Activated naive CD8-positive, alpha-beta T cell (primary cell): ENCODE data around the gene KCNJ12.

ENCODE experiments used
- H3K27ac Mint-ChIP-seq: one replicate; pipeline ENCODE4 v1.8.0; 2021; ENCODE audit warnings: mixed read lengths
- H3K27me3 Mint-ChIP-seq: one replicate; pipeline ENCODE4 v1.8.0; 2021; ENCODE audit warnings: mixed read lengths
- H3K36me3 Mint-ChIP-seq: one replicate; pipeline ENCODE4 v1.8.0; 2021; ENCODE audit warnings: mixed read lengths
- H3K4me1 Mint-ChIP-seq: one replicate; pipeline ENCODE4 v1.8.0; 2021; ENCODE audit warnings: low read depth, mixed read lengths
- H3K4me3 Mint-ChIP-seq: one replicate; pipeline ENCODE4 v1.8.0; 2021; ENCODE audit warnings: mild to moderate bottlenecking, mixed read lengths
- H3K9me3 Mint-ChIP-seq: one replicate; pipeline ENCODE4 v1.8.0; 2021; ENCODE audit warnings: low read depth, mixed read lengths

Gene KCNJ12

DNA sequence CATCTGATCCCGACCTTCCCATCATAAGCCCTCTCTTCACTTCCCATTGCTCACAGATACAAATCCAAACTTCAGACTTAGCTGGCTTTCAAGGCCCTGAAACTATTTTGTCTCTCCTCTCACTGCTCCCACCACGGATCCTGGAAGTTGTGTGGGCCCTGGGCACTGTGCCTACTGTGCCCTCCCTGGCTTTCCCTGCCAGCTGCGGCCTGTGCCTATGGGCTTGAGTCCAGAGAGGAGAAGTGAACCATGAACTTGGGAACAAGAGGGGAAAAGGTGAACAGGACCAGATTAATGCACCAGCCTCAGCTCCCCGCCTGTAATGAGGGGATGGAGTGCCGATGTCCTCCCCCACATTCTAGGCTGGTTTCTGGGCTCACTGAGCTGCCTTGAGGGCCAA, 18.9 kb upstream of the KCNJ12 start:
- H3K9me3 Mint-ChIP-seq: no peaks in the 10 kb centered on the region

DNA sequence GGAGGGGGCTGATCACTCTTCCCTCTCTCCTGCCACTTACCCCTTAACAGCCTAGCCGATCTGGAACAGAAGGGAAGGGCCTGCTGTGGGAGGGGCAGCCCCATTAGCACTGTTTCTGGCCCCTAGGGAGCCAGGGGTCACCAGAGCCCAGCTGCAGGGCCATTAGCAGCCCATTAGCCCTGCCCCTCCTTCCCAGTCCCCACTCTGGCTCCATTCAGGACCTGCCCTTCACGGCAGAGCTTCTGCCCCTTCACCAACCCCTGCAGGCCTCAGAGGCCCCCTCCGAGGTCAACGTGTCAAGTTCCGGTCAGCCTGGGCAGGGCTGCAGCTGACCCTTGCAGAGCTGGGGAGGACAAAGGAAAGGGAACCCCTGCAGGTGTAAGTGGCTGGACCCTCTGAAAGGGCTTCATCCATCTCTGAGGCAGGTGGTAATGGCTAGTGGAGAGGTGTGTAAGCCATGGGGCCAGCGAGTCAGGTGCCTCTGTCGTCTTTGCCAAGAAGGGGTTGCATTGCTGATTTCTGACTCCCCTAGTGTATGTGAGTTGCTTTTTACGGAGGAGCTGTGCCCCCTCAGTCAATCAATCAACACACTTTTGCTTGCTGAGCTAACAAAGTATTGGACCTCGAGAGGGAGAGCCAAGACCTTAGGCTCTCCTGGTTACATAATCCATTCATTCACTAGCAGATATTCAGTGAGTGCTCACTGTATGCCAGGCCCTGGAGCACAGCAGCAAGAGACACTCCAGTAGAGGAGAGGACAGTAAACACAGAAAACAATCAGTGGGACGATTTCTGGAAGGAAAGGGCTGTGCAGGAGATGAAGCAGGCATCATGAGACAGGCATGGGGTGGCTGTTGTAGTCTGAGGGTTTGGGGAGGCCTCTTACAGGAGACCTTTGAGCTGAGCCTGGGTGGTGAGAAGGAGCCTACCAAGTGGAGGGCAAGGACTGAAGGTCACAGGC, 18.2 kb upstream of the KCNJ12 start:
- Mint-ChIP-seq H3K4me3 (no peak overlapping the region), H3K9me3 (no peaks in the 10 kb centered on the region), H3K27me3 (no peaks in the 10 kb centered on the region), H3K27ac (no peak overlapping the region), H3K36me3 (no peaks in the 10 kb centered on the region), H3K4me1 (no peaks in the 10 kb centered on the region)

More for the DNA sequence above, 18.9 kb upstream of the KCNJ12 start:
- no peak overlapping the region for H3K27ac Mint-ChIP-seq
- H3K36me3 Mint-ChIP-seq: no peaks in the 10 kb centered on the region
- no peaks in the 10 kb centered on the region for H3K4me1 Mint-ChIP-seq
- no peak overlapping the region for H3K4me3 Mint-ChIP-seq
- no peaks in the 10 kb centered on the region for H3K27me3 Mint-ChIP-seq

DNA sequence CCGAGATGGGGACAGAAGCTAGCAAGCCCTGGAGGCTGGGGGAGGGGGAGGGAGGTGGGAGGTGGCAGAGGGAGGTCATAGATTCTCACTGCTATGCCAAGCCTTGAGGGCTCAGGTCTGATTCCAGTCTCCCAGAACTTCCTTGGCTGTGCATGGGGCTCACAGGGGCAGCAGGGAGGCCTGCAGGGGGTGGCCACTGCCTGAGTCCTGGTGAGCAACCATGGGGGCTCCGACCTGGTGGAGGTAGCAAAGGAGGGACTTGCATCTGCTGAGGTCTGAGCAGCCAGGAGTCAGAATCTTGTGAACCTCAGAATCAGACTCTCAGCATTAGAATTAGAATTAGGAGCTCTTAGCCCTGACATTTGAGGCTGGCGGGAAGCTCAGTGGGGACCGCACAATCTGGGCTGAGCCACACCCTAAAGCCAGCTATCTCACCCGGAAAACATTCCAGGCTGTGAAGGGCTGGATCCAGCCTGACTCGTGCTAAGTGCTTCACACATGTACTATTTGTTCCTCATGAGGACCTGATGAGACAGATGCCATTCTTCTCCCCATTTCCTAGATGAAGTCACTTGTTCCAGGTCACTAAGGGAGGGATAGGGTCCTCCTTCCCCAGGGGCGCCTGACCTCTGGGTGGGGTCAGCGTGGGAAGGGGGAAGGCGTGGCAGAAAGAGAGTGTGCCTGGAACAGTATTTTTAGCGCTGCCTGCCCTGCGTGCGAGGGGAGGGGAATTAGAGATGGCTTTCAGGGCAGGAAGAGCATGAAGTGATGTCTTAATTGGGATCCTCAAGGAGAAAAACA, 17.3 kb upstream of the KCNJ12 start:
- Mint-ChIP-seq H3K27me3 (no peaks in the 10 kb centered on the region), H3K4me3 (no peak overlapping the region), H3K27ac (no peak overlapping the region), H3K4me1 (no peaks in the 10 kb centered on the region), H3K9me3 (no peaks in the 10 kb centered on the region), H3K36me3 (no peaks in the 10 kb centered on the region)

DNA sequence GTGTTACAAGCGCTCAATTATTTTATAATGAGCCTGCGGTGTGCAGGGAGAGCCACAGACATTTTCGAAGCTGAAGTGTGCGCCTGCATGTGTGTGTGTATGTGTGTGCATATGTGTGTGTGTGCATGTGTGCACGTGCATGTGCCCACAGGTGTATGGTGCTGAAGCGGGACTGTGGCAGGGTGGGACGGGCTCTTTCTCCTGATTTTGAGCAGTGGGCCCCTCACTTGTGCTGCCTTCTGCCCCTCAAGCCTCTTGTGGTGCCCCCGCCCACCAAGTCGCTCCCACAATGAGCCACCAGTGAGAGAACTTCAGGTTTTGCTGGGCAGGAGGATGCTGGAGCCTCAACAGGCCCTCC, 16.7 kb upstream of the KCNJ12 start:
- Mint-ChIP-seq H3K36me3 (no peaks in the 10 kb centered on the region), H3K4me1 (no peaks in the 10 kb centered on the region), H3K27me3 (no peaks in the 10 kb centered on the region), H3K27ac (no peak overlapping the region), H3K9me3 (no peaks in the 10 kb centered on the region), H3K4me3 (no peak overlapping the region)

GRCh38 chr17:21360048-21360447, 16.1 kb upstream of the KCNJ12 start:
- Mint-ChIP-seq H3K9me3 (no peaks in the 10 kb centered on the region), H3K27ac (no peak overlapping the region), H3K36me3 (no peaks in the 10 kb centered on the region), H3K4me3 (no peak overlapping the region), H3K27me3 (no peaks in the 10 kb centered on the region), H3K4me1 (no peaks in the 10 kb centered on the region)

GRCh38 chr17:21361020-21361809, 14.9 kb upstream of the KCNJ12 start:
- Mint-ChIP-seq H3K27ac (no peak overlapping the region), H3K4me3 (no peak overlapping the region), H3K27me3 (no peaks in the 10 kb centered on the region), H3K9me3 (no peaks in the 10 kb centered on the region), H3K36me3 (no peaks in the 10 kb centered on the region), H3K4me1 (no peaks in the 10 kb centered on the region)

- Mint-ChIP-seq H3K36me3 (no peaks in the 10 kb centered on the region), H3K27me3 (no peaks in the 10 kb centered on the region), H3K9me3 (no peaks in the 10 kb centered on the region), H3K4me1 (no peaks in the 10 kb centered on the region), H3K27ac (no peak overlapping the region), H3K4me3 (no peak overlapping the region)
Observed at GRCh38 chr17:21362331-21362931, 13.7 kb upstream of the KCNJ12 start.

DNA sequence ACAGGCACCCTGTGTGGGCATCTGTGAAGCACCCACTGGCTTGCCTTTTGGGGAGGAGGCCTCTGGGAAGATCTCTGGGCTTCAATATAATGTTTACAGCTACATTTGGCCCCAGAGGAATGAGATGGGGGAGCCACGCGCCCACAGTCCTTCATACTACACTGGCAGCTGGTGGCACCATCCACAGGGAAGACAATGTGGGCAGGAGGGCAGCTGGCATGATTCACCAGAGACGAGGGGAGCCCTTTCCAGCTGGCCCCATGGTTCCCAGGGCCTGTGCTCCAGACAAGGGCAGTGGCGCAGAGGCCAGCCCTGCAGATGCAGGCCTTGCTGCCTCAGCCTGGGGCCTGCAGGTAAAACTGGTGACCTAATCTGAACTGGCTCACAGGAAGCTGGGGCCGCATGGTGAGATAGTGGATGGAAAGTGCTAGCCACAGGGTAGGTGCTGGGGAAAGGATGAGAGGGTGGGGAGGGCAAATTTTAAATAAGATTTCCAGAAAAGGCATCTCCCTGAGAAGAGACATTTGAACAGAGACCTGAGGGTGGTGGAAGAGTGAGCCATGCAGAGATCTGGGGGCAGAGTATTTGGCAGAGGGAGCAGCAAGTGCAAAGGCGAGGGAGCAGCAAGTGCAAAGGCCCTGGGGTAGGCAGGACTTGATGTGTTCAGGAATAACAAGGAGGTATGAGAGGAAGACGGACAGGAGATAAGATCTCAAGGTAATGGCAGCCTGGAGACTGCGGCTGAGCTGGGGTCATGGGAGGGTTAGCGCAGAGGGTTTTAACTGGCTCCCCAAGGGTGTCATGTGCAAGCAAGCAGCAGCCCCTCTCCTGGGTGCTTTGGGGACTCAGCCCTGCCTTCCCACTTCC, 12.1 kb upstream of the KCNJ12 start:
- Mint-ChIP-seq H3K36me3 (no peaks in the 10 kb centered on the region), H3K27me3 (no peaks in the 10 kb centered on the region), H3K4me3 (no peak overlapping the region), H3K27ac (no peak overlapping the region), H3K9me3 (no peaks in the 10 kb centered on the region), H3K4me1 (no peaks in the 10 kb centered on the region)

DNA sequence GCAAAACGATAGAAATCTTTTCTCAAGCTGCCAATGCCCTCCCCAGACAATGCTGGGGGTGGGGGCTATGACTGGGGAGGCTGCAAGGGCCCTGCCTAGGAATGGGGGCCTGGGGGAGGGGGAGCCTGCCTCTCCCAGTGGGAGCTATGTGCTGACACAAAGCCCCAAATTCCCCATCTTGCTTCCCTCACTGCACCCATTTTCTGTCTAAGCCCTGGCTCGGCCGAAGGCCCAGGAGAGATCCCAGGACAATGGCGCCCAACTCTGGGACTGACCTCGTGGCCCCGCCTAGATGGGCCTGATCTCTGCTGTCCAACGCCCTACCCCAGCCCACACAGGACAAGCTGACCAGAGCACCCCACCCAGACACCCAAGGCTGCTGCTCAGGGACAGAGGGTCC, 11.1 kb upstream of the KCNJ12 start:
- no peaks in the 10 kb centered on the region for H3K9me3 Mint-ChIP-seq
- no peaks in the 10 kb centered on the region for H3K4me1 Mint-ChIP-seq

DNA sequence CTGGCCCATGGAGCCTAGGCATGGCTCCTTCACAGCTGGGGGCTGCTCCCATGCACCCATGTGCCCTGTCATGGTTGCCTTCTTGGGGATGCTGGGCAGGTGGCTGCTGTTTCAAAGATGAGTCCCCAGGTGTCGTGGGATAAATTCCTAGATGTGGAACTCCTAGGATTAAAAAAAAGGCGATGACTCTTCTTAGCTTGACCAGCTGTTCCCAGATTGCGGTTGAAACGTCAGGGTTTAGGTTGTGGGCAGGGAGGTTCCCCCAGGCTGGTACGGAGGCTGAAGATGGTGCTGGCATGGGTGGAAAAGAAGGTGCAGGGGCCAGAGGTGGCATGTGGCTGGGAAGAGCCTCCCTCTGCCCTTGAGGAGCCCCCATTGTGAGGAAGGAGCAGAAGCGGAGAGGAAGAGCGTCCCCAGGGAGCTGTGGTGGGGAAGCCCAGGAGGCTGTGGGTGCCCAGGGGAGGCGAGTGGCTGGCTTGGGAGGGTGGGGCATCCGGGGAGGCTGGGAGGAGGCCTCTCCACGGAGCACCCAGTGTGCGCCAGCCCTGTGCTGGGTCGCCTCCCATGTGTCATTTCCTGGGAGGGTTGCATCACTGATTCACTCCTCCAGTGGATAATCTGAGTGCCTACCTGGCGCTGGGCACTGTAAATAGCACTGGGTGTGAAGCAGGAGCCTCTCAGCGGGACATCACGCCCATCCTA, 7.5 kb upstream of the KCNJ12 start:
- Mint-ChIP-seq H3K4me3 (no peak overlapping the region), H3K27ac (no peak overlapping the region), H3K36me3 (no peaks in the 10 kb centered on the region), H3K27me3 (no peaks in the 10 kb centered on the region), H3K4me1 (no peaks in the 10 kb centered on the region), H3K9me3 (no peaks in the 10 kb centered on the region)

More for the DNA sequence above, 11.1 kb upstream of the KCNJ12 start:
- H3K27ac Mint-ChIP-seq: no peak overlapping the region
- no peak overlapping the region for H3K4me3 Mint-ChIP-seq
- no peaks in the 10 kb centered on the region for H3K27me3 Mint-ChIP-seq
- no peaks in the 10 kb centered on the region for H3K36me3 Mint-ChIP-seq

- no peak overlapping the region for H3K4me3 Mint-ChIP-seq
- H3K9me3 Mint-ChIP-seq: no peaks in the 10 kb centered on the region
- H3K27me3 Mint-ChIP-seq: no peaks in the 10 kb centered on the region
Observed at GRCh38 chr17:21369395-21369794, 6.8 kb upstream of the KCNJ12 start.

GRCh38 chr17:21370430-21370829, 5.7 kb upstream of the KCNJ12 start:
- no peak overlapping the region for H3K27ac Mint-ChIP-seq
- no peaks in the 10 kb centered on the region for H3K36me3 Mint-ChIP-seq
- peaks cover 2% of the 10 kb centered on the region for H3K4me1 Mint-ChIP-seq
- no peak overlapping the region for H3K4me3 Mint-ChIP-seq
- peaks cover under 1% of the 10 kb centered on the region for H3K27me3 Mint-ChIP-seq
- H3K9me3 Mint-ChIP-seq: no peaks in the 10 kb centered on the region

More at GRCh38 chr17:21369395-21369794, 6.8 kb upstream of the KCNJ12 start:
- H3K36me3 Mint-ChIP-seq: no peaks in the 10 kb centered on the region
- H3K4me1 Mint-ChIP-seq: no peaks in the 10 kb centered on the region
- H3K27ac Mint-ChIP-seq: no peak overlapping the region

GRCh38 chr17:21371511-21372081, 4.6 kb upstream of the KCNJ12 start:
- Mint-ChIP-seq H3K27me3 (peaks cover 4% of the 10 kb centered on the region), H3K4me3 (no peak overlapping the region), H3K9me3 (no peaks in the 10 kb centered on the region), H3K27ac (no peak overlapping the region), H3K36me3 (no peaks in the 10 kb centered on the region), H3K4me1 (peaks cover 4% of the 10 kb centered on the region)
